AG04449 (cell line): ENCODE results near the gene ANO3.

Experiments
- CTCF ChIA-PET: fragments of 350-600 bp; formaldehyde crosslinking; extraction: SDS; loops from one replicate; lab custom pipeline; 2021; ENCODE audit warnings: antibody characterized with exemption; lab: Yijun Ruan, JAX
- POLR2A ChIA-PET: fragments of 400-600, 350-600 bp; formaldehyde crosslinking; extraction: SDS; loops from one replicate; lab custom pipeline; 2020; ENCODE audit warnings: antibody characterized with exemption, inconsistent platforms; lab: Yijun Ruan, JAX
- DNase-seq: peaks from one replicate; pipeline ENCODE4 v3.0.0-alpha.2; 2010; ENCODE audit warnings: low read depth, low spot score
- H3K4me3 ChIP-seq: 2 replicates; pipeline ENCODE4 v1.5.1; 2011; ENCODE audit warnings: low read depth, mild to moderate bottlenecking, control low read depth, low read length
- CTCF ChIP-seq: IDR thresholded peaks from one replicate; pipeline ENCODE4 v1.5.1; 2011; ENCODE audit warnings: mild to moderate bottlenecking, moderate library complexity, low read length, control low read depth, inconsistent platforms; ENCODE audit not compliant: insufficient read depth; ENCODE audit errors: missing control alignments

ANO3 gene

DNA sequence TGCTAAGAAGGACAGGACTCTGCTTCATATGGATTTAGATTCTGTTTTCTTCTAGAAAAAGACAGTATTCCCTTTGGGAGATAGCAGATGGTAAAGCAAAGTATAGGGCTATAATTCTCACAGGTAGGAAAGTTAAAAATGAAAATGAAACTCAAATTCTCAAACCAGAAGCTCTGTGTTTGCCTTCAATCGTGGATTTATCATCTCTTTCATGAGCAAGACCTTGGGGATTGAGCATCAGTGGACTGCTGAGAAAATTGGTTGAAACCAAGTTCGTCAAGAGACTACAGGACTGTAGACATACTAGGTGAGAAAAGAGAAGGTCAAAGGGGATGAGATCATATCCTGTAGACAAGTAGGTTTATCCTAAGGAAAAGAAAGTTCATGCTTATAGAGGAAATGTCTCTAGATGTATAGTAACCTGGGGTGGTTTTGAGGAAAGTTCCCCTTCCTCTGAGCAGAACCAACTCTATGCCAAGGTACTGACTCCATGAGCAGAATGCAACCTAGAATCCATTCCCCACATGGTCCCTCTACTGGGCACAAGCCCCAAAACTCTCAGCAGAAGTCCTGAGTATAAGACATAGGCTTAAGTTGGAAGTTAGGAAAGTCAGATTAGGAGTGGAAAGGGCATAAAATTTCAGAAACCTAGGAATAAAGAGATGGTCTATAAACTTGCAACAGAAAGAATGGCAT is 343.5 kb downstream of the ANO3 start:
- no peak overlapping the region for H3K4me3 ChIP-seq
- ChIA-PET POLR2A (no interaction called here), CTCF (no interaction called here)
- no peak for TF ChIP-seq CTCF
- no peak for DNase-seq

DNA sequence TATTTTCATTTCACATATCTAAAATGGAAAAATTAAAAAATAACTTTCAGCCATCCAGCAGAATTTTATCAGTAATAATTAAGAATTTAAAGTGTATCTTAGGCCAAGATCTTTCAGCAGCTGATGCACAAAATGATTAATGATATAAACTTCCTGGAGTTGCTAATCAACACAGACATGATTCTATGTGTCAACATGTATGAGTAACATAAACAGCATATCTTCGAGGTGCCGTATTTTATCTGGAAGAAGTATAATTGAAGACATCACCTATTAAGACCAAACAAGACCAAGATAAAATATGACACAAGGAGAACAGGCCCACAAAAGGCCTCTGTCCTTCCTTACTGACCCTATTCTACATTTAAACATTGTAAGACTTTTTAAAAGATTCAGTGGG is 344.7 kb downstream of the ANO3 start:
- TF ChIP-seq CTCF, result no peak
- no peak for DNase-seq
- ChIA-PET POLR2A (no interaction called here), CTCF (no interaction called here)
- H3K4me3 ChIP-seq, result no peak overlapping the region

- CTCF ChIA-PET, result no interaction called here
- TF ChIP-seq CTCF, result no peak
- H3K4me3 ChIP-seq, result no peak overlapping the region
- no peak for DNase-seq
- POLR2A ChIA-PET, result no interaction called here
These were observed 345.6 kb downstream of the ANO3 start for GRCh38 chr11:26677566-26677965.

DNA sequence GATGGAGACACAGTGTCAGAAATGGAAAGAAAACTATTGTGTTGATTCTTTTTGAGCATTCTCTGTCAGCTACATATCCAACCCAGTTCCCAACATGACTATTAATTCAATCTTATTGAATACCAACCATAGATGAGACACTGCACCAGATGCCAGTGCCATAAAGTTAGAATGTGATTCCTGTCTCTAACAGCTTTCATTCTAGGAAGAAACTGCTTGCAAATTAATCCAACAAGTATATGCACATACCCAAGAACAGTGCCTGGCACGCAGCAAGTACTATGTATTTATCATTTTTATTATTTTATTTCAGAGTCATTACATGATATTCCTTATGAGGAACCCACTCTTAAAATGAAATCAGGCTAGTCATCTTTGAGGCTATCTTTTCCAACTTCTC is 355.4 kb downstream of the ANO3 start:
- no peak overlapping the region for H3K4me3 ChIP-seq
- ChIA-PET CTCF (no interaction called here), POLR2A (no interaction called here)
- no peak for TF ChIP-seq CTCF
- DNase-seq, result no peak

- POLR2A ChIA-PET, result no interaction called here
- no peak for TF ChIP-seq CTCF
- CTCF ChIA-PET, result no interaction called here
- no peak for DNase-seq
- no peak overlapping the region for H3K4me3 ChIP-seq
These were observed 356.8 kb downstream of the ANO3 start for GRCh38 chr11:26688701-26689100.

DNA sequence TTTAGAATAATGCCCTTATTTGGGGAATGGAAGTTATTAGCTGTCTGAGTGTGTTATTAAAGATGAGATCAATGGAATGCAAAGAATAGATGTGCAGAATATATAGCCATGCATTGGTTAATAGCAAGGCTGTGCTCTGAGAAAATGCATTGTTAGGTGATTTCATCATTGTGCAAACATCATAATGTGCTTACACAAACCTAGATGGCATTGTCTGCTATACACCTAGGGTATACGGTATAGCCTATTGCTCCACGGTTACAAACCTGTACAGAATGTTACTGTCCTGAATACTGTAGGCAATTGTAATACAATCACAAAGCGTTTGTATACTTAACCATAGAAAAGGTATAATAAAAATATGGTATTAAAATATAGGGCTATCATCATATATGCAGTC is 364.4 kb downstream of the ANO3 start:
- POLR2A ChIA-PET, result no interaction called here
- DNase-seq, result no peak
- CTCF ChIA-PET, result no interaction called here
- no peak for TF ChIP-seq CTCF
- H3K4me3 ChIP-seq, result no peak overlapping the region
